HG03159 (cell line): Measurements from ENCODE around the gene PCDH9.
"Not testable (repeated sequence)": the region's sequence is repeated elsewhere in the genome, so short reads cannot be mapped to it uniquely, and the experiment has no call there.

ENCODE experiments used
- ATAC-seq: cut with Tn5 transposase; IDR thresholded peaks from one replicate; pipeline ENCODE4 v1.9.1; 2021; ENCODE audit warnings: mild to moderate bottlenecking, moderate library complexity; ENCODE audit not compliant: unreplicated experiment

Gene PCDH9

GRCh38 chr13:67133476-67133875, 96.7 kb downstream of the PCDH9 start:
- ATAC-seq, result no peak

- ATAC-seq, result no peak
These were observed 98.7 kb downstream of the PCDH9 start for GRCh38 chr13:67131393-67131792.

DNA sequence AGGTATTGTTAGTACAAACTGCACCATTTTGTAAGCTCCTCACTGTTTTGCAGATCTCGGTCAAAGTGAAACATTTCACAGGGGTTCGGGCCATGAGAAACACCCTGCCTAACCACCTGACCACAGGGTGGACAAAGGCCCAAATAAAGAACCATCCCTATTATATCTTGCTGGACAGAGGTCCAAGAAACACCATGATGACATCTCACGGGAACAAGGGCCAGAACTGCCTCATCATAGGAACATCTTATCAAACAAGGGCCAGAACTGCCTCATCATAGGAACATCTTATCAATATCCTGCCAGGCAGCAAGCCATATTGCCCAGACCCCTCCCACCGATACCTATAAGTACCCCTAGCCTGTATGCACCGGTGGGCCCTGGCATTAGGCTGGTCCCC, 99.7 kb downstream of the PCDH9 start:
- no peak for ATAC-seq

DNA sequence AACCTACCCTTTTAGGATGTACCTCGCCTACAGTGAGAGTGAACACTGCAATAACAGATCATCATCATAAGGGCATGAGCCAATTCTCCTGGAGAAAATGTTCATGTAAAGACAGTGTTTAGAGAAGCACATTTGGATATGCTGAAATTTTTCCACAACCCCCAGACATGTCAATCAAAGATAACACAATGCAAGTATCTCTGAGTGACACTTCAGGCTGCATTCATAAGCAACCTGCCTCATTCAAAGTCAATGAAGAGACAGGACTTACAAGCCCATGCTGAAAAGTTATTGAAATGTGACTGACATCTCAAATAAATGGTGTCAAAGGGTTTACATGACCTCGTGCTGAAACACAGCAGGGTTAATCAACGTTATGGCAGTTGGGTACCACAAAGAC, 102.0 kb downstream of the PCDH9 start:
- ATAC-seq, result no peak

- no peak for ATAC-seq
These were observed 104.5 kb downstream of the PCDH9 start for GRCh38 chr13:67125681-67126080.

DNA sequence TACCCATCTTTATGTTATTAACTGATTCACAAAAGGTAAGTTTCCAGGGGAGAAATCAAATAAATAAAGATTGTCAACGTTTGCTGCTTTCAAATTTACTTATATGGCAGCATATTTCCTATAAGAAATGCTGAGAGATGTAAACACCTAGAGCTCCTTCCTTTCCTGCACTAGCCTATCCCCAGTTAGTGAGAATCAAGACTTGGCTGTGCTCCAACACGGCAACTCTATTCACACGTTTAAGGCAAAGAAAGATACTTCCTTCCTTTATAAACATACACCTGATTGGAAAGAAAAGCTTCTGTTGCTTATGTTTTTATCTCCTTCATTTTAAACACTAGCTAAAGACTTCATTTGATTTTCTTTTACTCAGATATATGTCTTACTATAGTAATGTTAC, 107.0 kb downstream of the PCDH9 start:
- no peak for ATAC-seq

- ATAC-seq, result no peak
These were observed 107.9 kb downstream of the PCDH9 start for GRCh38 chr13:67122251-67122650.

DNA sequence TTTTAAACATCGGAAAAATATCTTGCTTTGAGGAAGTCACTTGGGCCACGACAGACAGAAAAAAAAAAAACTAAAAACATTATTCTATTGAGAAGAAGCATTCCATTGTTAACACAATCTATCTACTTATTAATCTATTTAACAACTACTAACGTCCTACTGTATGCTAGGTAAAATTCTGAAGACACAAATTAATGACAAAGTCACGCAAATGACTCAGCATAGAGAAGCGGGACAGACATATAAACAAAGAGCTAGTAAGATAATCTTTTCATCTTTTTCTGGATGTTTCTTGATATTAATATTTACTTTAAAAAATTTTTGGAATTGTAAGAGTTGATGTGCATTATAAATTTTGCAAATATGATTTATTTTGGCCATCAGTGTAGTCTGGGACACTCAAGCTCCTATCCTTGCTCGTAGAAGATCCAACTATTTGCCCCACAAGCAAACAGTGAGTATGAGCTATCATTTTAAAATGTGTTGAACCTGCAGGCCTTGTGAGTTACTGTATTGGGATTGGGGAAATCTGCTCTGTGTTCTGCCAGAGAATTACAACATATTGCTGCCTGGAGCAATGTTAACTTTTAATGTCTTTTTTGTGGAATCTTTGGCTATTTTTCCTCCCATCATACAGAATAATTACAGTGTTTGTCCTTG, 109.1 kb downstream of the PCDH9 start:
- ATAC-seq, result no peak

GRCh38 chr13:67119481-67119894, 110.6 kb downstream of the PCDH9 start:
- no peak for ATAC-seq

DNA sequence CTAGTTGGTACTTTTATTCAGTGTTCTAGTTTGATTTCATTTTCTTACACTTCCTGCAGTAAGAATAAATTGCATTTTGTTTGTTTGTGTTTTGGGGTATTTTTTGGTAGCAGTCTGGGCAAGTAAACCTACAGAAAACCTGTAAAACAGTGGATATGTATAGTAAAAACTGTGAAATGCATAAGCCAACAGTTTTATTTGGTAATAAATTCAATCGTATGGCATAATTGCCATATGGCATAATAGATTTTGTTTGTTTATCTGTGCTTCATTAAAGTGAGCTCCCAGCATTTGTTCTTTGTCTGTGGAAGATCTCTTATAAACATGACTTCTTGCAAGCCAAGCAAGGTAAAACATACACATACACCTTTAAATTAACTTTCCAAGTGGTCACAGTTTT, 111.9 kb downstream of the PCDH9 start:
- no peak for ATAC-seq

DNA sequence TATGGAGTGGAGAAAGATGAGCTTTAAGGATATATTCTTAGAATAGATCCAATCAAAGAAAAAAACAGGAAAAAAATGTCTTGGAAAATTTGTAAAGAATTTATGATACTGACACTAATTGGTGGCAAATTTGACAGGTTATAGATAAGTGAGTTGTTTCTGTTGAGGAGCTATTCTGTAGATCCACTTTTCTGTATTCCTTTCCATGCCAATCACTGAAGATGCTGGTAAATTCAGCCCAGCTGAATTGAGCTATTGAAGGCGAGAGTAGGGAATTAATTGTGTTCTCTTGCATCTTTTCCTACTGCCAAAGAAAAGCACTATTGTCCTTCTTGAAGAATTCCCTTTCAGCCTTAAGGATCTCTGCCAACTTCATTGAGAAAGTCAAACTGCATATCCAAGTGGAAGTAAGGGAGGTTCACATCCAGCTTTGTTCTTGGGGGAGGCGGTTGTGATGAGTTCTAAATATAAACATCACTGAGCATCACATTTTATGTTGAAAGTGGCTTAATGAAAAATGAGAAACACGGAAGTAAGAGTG, 113.1 kb downstream of the PCDH9 start:
- no peak for ATAC-seq

DNA sequence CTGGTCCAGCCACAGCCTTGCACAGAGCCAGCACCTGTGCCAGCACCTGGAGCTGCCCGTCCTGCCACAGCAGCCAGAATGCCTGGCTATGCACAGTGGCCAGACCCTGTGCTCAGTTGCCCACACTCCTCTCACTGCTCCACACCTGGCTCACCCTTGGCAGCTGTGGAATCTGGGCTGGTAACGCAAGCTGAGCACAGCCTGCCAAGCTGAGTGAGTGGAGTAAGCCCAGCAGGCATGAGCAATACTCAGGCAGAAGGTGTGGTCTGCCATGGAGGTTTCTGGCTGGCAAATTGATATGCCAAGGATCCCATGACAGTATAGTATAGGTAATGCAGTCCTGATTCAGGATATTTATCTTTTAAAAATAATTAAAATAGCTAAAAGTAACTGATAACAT, 122.2 kb downstream of the PCDH9 start:
- ATAC-seq, result no peak

- no peak for ATAC-seq
These were observed 123.6 kb downstream of the PCDH9 start for GRCh38 chr13:67106502-67107057.

- ATAC-seq, result no peak
These were observed 128.2 kb downstream of the PCDH9 start for GRCh38 chr13:67101730-67102467.

DNA sequence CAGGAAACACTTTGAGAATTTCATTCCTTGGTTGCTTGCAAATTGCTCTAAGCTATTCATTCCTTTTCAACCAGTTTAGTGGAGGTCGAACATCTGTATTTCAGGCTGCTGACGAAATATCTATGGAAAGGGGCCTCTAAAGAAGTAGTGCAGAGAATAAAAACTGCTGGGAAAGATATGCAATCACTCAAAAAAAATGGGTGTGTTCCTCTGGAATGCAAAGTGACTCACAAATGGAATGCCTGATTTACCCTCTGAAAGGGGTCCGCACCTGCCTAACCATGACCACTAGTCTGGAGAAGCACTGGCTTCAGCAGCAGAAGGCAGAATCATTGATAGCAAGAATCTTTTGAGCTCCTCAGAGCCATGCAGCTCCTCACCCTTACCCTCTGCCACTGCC, 129.4 kb downstream of the PCDH9 start:
- no peak for ATAC-seq

DNA sequence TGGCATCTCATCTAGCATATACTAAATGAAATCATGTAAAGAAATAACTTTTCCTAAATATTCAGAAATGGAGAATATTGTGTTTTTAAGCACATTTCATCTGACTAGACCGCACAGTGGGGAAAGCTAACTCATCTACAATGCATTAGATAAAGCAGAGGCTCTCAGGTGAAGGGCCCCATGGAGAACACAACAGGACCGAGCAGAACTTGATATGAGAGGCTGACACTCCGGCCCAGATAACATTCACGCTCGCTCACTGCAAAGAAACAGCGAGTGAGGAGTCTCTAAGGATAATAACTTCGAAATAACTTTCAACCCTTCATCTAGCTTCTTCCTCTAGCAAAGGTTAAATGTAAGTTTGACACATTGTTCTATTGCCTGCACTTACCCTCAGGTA, 130.6 kb downstream of the PCDH9 start:
- no peak for ATAC-seq

- no peak for ATAC-seq
These were observed 132.2 kb downstream of the PCDH9 start for GRCh38 chr13:67097892-67098452.

GRCh38 chr13:67096893-67097292, 133.2 kb downstream of the PCDH9 start:
- ATAC-seq, result not testable (repeated sequence)

DNA sequence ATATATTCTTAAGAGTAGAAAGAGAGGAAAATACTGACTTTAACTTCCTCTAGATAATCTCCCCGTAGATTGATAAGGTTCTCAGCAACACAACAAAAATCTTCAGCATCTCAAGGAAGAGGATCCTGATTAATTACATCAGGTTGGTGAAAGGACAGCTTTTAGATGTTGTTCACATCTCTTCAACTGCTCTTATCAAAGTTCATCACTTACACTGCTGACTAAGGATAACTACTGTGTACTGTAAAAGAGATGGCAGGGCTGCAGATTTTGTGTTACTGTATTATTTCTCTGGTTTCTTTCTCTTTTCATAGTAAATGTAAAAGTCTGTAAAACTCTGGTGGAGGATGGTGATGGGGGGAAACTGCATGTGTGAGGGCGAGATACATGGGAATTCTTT, 133.7 kb downstream of the PCDH9 start:
- ATAC-seq, result no peak

- ATAC-seq, result no peak
These were observed 134.5 kb downstream of the PCDH9 start for GRCh38 chr13:67095621-67096020.

GRCh38 chr13:67094952-67095351, 135.2 kb downstream of the PCDH9 start:
- ATAC-seq, result no peak

GRCh38 chr13:67094078-67094477, 136.1 kb downstream of the PCDH9 start:
- ATAC-seq, result no peak
